Tibial artery (tissue), 4 donors: ENCODE data around the gene C2CD4C.

Source experiments
- DNase-seq, 2 donors: peaks; one replicate each; pipeline ENCODE4 v3.0.0-alpha.2; 2019
- H3K27ac ChIP-seq, 2 donors: fragments of 200-600 bp; sonication (generic) in 1 of 2; 1 replicate in 1 of 2; 2 replicates in 1 of 2; pipeline ENCODE4 v1.5.1; 2018 to 2019; ENCODE audit warnings: mild to moderate bottlenecking in 1 of 2
- H3K27me3 ChIP-seq, 2 donors: fragments of 200-600 bp; sonication (generic) in 1 of 2; one replicate each; pipeline versions ENCODE4 v1.5.1 to v1.6.0; 2016 to 2019
- H3K36me3 ChIP-seq, 3 donors: fragments of 200-600 bp; sonication (generic) in 2 of 3; one replicate each; pipeline ENCODE4 v1.5.1; 2016 to 2019; ENCODE audit warnings: mild to moderate bottlenecking in 2 of 3
- H3K4me1 ChIP-seq, 4 donors: fragments of 200-600 bp; sonication (generic) in 2 of 4; 1 replicate in 3 of 4; 2 replicates in 1 of 4; pipeline ENCODE4 v1.5.1; 2016 to 2019
- H3K4me3 ChIP-seq, 2 donors: fragments of 200-600 bp; sonication (generic) in 1 of 2; 1 replicate in 1 of 2; 2 replicates in 1 of 2; pipeline ENCODE4 v1.5.1; 2018 to 2019; ENCODE audit warnings: mild to moderate bottlenecking in 2 of 2
- H3K9me3 ChIP-seq, 3 donors: fragments of 200-600 bp; sonication (generic) in 1 of 3; one replicate each; pipeline ENCODE4 v1.5.1; 2016 to 2019
- intact Hi-C: fragments of 100-400 bp; cut with DNase I; formaldehyde crosslinking; loops from one replicate; pipeline ENCODE4 v1.15.0; 2023; ENCODE audit warnings: low total_unique reads
- TF ChIP-seq, protein P1 (sequence below), 2 experiments: fragments of 200-600 bp in 1 of 2; fragments of 450-650 bp in 1 of 2; IDR thresholded peaks; one replicate each; pipeline ENCODE4 v1.5.1; 2017 to 2019; ENCODE audit warnings: antibody characterized with exemption in 2 of 2, mild to moderate bottlenecking in 1 of 2, moderate library complexity in 1 of 2

Gene C2CD4C

DNA sequence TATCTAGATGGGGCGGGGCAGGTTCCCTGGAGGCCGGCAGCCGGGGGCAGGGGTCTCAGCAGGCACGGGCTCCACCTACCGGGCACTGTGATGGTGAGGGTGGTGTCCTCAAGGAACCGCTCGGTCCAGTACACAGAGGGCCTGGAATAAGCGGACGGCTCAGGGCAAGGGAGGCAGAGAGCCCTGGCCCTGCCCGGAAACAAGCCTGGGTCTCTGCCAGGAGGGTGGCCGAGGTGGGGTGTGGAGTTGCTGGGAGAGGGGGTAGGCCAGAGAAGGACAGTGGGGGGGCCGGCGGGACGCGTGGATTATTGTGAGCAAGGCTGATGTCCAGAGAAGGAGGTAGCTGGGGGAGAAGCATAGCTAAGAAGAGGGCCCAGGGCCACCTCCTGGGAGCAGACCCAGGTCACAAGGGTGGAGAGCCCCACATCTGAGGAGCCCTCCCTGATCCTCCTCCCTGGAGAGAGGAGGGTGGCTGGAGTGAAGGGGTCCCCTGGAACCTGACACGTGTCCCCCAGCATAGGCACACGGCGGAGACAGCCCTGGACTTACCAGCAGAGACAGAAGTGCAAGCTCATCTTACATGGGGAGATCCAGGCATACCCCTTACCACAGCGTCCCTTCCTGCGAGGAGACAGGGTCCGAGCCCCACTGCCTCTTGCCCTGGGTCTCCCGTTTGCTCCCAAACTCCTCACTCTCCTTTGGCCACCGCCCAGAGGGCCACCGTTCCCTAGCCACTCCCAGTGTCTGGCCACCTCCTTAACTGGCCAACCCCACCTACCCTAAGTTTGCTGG lies 35.4 kb downstream of the C2CD4C start:
- no peaks in the 10 kb centered on the region for H3K9me3 ChIP-seq
- peaks cover 0 to 42% of the 10 kb centered on the region in 2 donors for H3K27me3 ChIP-seq
- H3K4me3 ChIP-seq, result no peak overlapping the region
- intact Hi-C loops, result no loop called here
- DNase-seq, result no peak
- no peak overlapping the region for H3K27ac ChIP-seq
- H3K36me3 ChIP-seq, result no peaks in the 10 kb centered on the region
- H3K4me1 ChIP-seq, result no peaks in the 10 kb centered on the region
- TF ChIP-seq, protein P1, sequence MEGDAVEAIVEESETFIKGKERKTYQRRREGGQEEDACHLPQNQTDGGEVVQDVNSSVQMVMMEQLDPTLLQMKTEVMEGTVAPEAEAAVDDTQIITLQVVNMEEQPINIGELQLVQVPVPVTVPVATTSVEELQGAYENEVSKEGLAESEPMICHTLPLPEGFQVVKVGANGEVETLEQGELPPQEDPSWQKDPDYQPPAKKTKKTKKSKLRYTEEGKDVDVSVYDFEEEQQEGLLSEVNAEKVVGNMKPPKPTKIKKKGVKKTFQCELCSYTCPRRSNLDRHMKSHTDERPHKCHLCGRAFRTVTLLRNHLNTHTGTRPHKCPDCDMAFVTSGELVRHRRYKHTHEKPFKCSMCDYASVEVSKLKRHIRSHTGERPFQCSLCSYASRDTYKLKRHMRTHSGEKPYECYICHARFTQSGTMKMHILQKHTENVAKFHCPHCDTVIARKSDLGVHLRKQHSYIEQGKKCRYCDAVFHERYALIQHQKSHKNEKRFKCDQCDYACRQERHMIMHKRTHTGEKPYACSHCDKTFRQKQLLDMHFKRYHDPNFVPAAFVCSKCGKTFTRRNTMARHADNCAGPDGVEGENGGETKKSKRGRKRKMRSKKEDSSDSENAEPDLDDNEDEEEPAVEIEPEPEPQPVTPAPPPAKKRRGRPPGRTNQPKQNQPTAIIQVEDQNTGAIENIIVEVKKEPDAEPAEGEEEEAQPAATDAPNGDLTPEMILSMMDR (IDR thresholded peaks at IDR 0.05), result no peak

DNA sequence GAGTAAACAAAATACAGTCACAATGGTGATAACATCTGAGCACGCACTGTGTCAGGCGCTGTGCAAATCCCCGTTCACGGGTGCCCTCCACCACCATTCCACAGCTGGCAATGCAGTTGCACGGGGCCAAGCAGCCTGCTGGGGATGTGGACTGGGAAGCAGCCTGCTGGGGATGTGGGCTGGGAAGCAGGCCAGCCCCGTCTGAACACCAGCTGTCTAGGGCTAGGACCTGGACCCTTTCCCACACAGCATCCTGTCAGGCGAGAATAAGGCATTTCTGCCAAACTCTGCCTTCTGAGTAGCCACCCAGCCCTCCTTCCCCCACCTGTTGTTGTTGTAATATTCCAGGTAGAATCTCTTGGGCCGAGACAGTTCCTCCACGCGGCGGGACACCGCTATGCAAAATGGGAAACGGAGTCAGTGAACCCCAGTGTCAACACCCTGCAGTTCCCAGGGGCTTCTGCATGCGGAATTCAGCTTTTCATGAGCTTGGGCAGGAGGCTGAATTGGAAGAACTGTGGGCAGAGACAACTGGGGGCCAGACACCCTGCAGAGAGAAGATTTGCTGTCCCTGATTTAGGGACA lies 36.5 kb downstream of the C2CD4C start:
- intact Hi-C loops, result no loop called here
- TF ChIP-seq, protein P1 (IDR thresholded peaks at IDR 0.05), result no peak
- peaks cover 0 to 53% of the 10 kb centered on the region in 2 donors for H3K27me3 ChIP-seq
- H3K27ac ChIP-seq, result no peak overlapping the region
- H3K4me1 ChIP-seq, result no peaks in the 10 kb centered on the region
- DNase-seq, result no peak
- no peaks in the 10 kb centered on the region for H3K36me3 ChIP-seq
- no peaks in the 10 kb centered on the region for H3K9me3 ChIP-seq
- H3K4me3 ChIP-seq, result no peak overlapping the region

DNA sequence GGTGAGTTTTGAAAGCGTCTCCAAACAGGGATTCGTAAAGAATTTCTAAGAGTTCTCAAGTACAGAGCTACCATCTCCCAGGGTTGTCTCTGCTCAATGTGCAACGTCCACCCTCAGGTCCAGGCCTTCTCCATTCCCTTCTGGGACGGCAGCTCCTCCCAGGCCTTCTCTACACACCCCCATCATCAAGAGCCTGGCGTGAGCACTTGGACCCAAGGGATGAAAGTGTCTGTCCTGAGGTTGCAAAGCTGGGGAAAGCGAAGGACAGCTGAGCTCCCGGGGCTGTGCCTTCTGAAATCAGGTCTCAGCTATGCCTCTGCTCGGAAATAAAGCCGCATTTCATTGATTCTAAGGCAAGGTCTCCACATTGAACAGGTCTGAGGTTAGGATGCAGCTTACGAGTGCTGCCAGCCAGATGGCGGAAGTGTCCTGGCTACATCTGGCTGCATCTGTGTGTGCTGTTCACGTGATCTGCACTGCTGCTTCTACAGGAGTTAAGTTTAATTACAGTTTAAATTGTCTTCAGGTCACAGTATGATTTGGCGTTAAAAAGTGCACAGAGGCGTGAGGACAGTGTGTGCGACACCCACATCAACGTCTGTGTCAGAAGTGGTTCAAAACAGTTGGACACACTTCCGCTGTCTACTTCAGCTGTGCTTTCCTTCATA lies 37.3 kb downstream of the C2CD4C start:
- intact Hi-C loops, result no loop called here
- H3K27me3 ChIP-seq, result peaks cover 0 to 60% of the 10 kb centered on the region in 2 donors

DNA sequence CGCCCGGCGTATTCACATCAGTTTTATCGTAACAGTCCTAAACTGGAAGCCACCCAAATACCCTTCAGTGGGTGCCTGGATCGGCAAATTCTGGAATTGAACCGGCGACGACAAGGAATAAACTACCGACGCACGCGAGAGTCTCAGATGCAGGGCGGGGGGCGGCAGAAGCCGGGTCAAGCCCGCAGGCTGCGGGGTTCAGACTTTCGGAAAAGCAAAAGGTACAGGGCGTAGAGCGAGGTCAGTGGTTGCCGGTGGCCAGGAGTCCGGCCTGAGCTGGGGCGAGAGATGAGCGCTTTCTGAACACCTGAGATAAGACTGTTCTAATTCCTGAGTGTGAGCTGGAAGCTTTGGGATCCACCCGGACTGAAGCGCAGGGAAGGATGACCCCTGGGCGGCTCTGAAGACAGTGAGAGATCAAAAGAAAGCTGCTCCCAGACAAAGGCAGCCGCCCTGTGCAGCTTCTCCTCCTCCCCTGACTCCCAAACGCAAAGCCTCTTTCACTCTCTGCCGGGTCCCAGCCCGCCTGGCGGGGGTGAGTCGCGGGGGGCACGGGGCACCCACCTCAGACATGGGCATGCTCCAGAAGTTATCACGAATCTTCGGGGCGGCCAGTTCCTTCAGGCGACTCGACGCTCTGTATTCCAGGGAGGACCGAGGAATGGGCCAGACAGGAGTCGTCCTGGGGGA lies 38.2 kb downstream of the C2CD4C start:
- TF ChIP-seq, protein P1 (IDR thresholded peaks at IDR 0.05), result no peak

More for the DNA sequence above, 37.3 kb downstream of the C2CD4C start:
- H3K4me3 ChIP-seq, result no peak overlapping the region
- H3K27ac ChIP-seq, result no peak overlapping the region
- no peaks in the 10 kb centered on the region for H3K4me1 ChIP-seq
- H3K36me3 ChIP-seq, result no peaks in the 10 kb centered on the region
- DNase-seq, result no peak
- H3K9me3 ChIP-seq, result no peaks in the 10 kb centered on the region
- TF ChIP-seq, protein P1 (IDR thresholded peaks at IDR 0.05), result no peak

DNA sequence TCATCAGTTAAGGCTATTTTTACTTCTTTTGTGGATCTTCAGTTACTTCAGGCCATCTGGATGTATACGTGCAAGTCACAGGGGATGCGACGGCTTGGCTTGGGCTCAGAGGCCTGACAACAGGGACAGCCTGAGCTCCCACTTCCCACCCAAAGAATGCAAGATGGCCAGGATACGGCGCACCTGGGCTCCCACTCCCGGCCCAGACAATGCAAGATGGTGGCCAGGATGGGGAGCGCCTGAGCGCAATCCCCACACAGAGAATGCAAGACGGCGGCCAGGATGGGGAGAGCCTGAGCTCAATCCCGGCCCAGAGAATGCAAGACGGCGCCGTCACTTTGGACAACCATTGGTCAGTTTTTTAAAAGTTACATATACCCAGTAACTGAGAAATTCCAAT lies 39.1 kb downstream of the C2CD4C start:
- TF ChIP-seq, protein P1 (IDR thresholded peaks at IDR 0.05), result no peak
- DNase-seq, result no peak
- Histone ChIP-seq H3K4me3 (no peak overlapping the region), H3K4me1 (no peaks in the 10 kb centered on the region), H3K27ac (no peak overlapping the region), H3K9me3 (no peaks in the 10 kb centered on the region), H3K36me3 (no peaks in the 10 kb centered on the region), H3K27me3 (peaks cover 0 to 64% of the 10 kb centered on the region in 2 donors)
- intact Hi-C loops, result no loop called here

More for the DNA sequence above, 38.2 kb downstream of the C2CD4C start:
- Histone ChIP-seq H3K4me1 (no peaks in the 10 kb centered on the region), H3K36me3 (no peaks in the 10 kb centered on the region), H3K4me3 (no peak overlapping the region), H3K27me3 (peaks cover 0 to 64% of the 10 kb centered on the region in 2 donors), H3K9me3 (no peaks in the 10 kb centered on the region), H3K27ac (no peak overlapping the region)
- no peak for DNase-seq
- intact Hi-C loops, result no loop called here
